Loucy (cell line): ENCODE data around the gene BRPF3.

Source experiments
- CTCF ChIP-seq: fragments of 200-600 bp; sonication (generic); conservative IDR thresholded peaks from 2 replicates; pipeline ENCODE4 v1.5.1; 2014; ENCODE audit warnings: mild to moderate bottlenecking, antibody characterized with exemption, low read length
- EZH2phosphoT487 ChIP-seq: fragments of 200-600 bp; IDR thresholded peaks from 2 replicates; pipeline ENCODE4 v1.6.1; 2018; ENCODE audit warnings: antibody characterized with exemption, mild to moderate bottlenecking, moderate library complexity, borderline replicate concordance

DNA sequence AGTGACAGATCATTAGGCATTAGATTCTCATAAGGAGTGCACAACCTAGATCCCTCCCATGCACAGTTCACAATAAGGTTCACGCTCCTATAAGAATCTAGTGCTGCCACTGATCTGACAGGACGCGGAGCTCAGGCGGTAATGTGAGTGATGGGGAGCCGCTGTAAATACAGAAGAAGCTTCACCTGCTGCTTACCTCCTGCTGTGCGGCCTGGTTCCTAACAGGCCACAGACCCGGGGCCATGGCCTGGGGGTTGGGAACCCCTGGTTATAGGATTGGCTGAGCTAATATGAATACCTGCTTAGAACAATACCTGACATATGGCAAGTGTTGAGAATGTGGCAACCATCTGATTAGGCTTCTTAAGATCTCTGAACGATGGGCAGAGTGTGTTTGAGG lies 75.7 kb downstream of the BRPF3 start:
- TF ChIP-seq CTCF (no peak), EZH2phosphoT487 (no peak)
